GM19035 (cell line): ENCODE results near the gene MAP3K21.

ENCODE experiments used
- ATAC-seq: cut with Tn5 transposase; IDR thresholded peaks from one replicate; pipeline ENCODE4 v1.9.1; 2021; ENCODE audit not compliant: unreplicated experiment

Gene MAP3K21

GRCh38 chr1:233357595-233358397 is 30.3 kb downstream of the MAP3K21 start:
- ATAC-seq, result no peak

GRCh38 chr1:233359431-233359830 is 31.9 kb downstream of the MAP3K21 start:
- no peak for ATAC-seq

- no peak for ATAC-seq
Observed at GRCh38 chr1:233359905-233360304, 32.4 kb downstream of the MAP3K21 start.

- no peak for ATAC-seq
Observed at GRCh38 chr1:233360525-233361102, 33.1 kb downstream of the MAP3K21 start.

- no peak for ATAC-seq
Observed at GRCh38 chr1:233361876-233362275, 34.4 kb downstream of the MAP3K21 start.

GRCh38 chr1:233362743-233363142 is 35.2 kb downstream of the MAP3K21 start:
- no peak for ATAC-seq

- no peak for ATAC-seq
Observed at GRCh38 chr1:233364026-233364425, 36.5 kb downstream of the MAP3K21 start.

- ATAC-seq, result no peak
Observed at GRCh38 chr1:233364695-233365539, 37.4 kb downstream of the MAP3K21 start.

- no peak for ATAC-seq
Observed at GRCh38 chr1:233366575-233366974, 39.1 kb downstream of the MAP3K21 start.

GRCh38 chr1:233367057-233367803 is 39.7 kb downstream of the MAP3K21 start:
- ATAC-seq, result no peak

- ATAC-seq, result no peak
Observed at GRCh38 chr1:233368106-233368788, 40.7 kb downstream of the MAP3K21 start.

GRCh38 chr1:233368789-233369130 is 41.2 kb downstream of the MAP3K21 start:
- no peak for ATAC-seq

GRCh38 chr1:233372218-233373120 is 44.9 kb downstream of the MAP3K21 start:
- ATAC-seq, result no peak

GRCh38 chr1:233373226-233373625 is 45.7 kb downstream of the MAP3K21 start:
- ATAC-seq, result no peak

GRCh38 chr1:233375653-233376052 is 48.1 kb downstream of the MAP3K21 start:
- ATAC-seq, result no peak

- ATAC-seq, result no peak
Observed at GRCh38 chr1:233376382-233377110, 49.0 kb downstream of the MAP3K21 start.

GRCh38 chr1:233379869-233380438 is 52.4 kb downstream of the MAP3K21 start:
- ATAC-seq, result peak; percentile 73

- no peak for ATAC-seq
Observed at GRCh38 chr1:233381806-233382205, 54.3 kb downstream of the MAP3K21 start.

- ATAC-seq, result no peak
Observed at GRCh38 chr1:233383984-233384383, 56.5 kb downstream of the MAP3K21 start.
